Tongue (tissue), 2 donors: ENCODE results near the gene PLP1. TPM values are rescaled to one million over a fixed set of nuclear protein-coding genes. Genes with fewer than 3 reads are reported as not detected.

ENCODE experiments used
- DNase-seq: peaks from one replicate; pipeline ENCODE4 v3.0.0-alpha.2; 2015
- total RNA-seq: library from RNA; depleted of rRNA; stranded (reverse); fragments of >200 nt; gene quantifications from one replicate; pipeline ENCODE4 v1.2.3, GENCODE V29; 2014

PLP1 gene
- total RNA-seq, 1 donor from 2014 or later, result 84.1 TPM

DNA sequence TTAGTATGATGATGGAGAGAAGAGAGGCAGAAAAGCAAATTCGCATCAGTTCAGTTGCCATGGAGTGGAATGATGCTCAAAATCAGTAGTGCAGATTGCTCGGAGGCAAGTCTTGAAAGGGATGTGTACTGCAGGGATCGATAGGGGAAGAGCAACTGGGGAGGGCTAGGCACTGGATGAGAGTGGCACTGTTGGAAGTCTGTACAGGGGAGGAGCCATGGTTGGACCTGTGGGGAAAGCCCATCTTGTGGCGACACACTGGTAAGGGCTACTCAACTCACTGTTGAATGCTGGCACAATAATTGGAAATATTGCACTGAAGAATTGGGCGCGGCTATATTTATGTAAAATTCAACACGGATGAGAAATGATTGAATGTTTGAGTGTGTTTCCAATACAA, 54.2 kb downstream of the PLP1 start:
- no peak for DNase-seq

- DNase-seq, result peak; percentile 14
These were observed 54.7 kb downstream of the PLP1 start for GRCh38 chrX:103831342-103831802.

GRCh38 chrX:103831803-103832544, 55.3 kb downstream of the PLP1 start, which contains the start of gene RAB9B:
Gene RAB9B (minus strand): TSS chrX:103832257. CDS start chrX:103825784, 6,473 bp downstream.
- peak; percentile 73 for DNase-seq

DNA sequence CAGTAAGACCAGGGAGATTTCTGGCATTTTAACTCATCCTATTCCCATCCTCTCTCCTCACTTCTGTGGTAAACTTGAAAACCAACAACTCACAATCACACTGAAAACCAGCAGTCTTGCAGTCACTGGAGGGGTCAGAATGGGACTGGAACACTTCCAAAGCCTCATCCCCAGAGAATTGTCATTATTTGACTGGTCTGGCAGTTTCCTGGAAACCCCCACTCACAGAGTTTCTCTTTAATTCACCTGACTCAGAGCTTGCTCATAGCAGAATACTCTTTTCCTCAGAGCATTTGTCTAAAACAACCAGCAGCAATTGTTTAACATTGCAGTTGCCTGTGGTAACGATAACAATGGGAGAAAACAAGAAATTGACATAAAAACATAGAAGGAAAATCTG, 62.8 kb downstream of the PLP1 start:
- DNase-seq, result no peak

Other genes with a start within 250 kb of the PLP1 start
- gene TCEAL4, start 191.3 kb upstream of the PLP1 start, total RNA-seq, result 43.1 TPM
- 5.8 TPM for gene TCEAL3, start 168.9 kb upstream of the PLP1 start, total RNA-seq
- 44.8 TPM for gene TCEAL1, start 147.9 kb upstream of the PLP1 start, total RNA-seq
- 311 TPM for gene MORF4L2, start 90.1 kb upstream of the PLP1 start, total RNA-seq
- gene TMEM31, start 65.9 kb upstream of the PLP1 start, total RNA-seq, result not detected
- gene RAB9B, start 55.4 kb downstream of the PLP1 start, total RNA-seq, result 36.2 TPM
- 3.0 TPM for gene TMSB15B, start 185.8 kb downstream of the PLP1 start, total RNA-seq
- gene H2BW1, start 236.9 kb downstream of the PLP1 start, total RNA-seq, result not detected